Activated CD8-positive, alpha-beta T cell treated with anti-CD3 and anti-CD28 coated beads for 36 hours (primary cell): ENCODE measurements around the gene OS9. TPM values are rescaled to one million over a fixed set of nuclear protein-coding genes. Genes with fewer than 3 reads are reported as not detected.
"Not testable (repeated sequence)": the region's sequence is repeated elsewhere in the genome, so short reads cannot be mapped to it uniquely, and the experiment has no call there.

Experiments used
- ATAC-seq: fragments of 200-7000 bp; cut with Tn5 transposase; one replicate; pipeline ENCODE4 v1.10.0; 2021; ENCODE audit warnings: mild to moderate bottlenecking, moderate library complexity
- CTCF ChIA-PET: fragments of 350-600 bp; sonication (Branson Sonifier 250); formaldehyde crosslinking; loops from one replicate; lab custom pipeline; 2021; ENCODE audit warnings: antibody characterized with exemption; lab: Charles Lee
- POLR2A ChIA-PET: fragments of 350-600 bp; sonication (Branson Sonifier 250); formaldehyde crosslinking; loops from one replicate; lab custom pipeline; 2021; ENCODE audit warnings: antibody characterized with exemption; lab: Charles Lee
- DNase-seq: peaks from one replicate; pipeline ENCODE4 v3.0.0-alpha.2; 2020
- H3K27ac Mint-ChIP-seq: one replicate; pipeline ENCODE4 v1.8.0; 2021; ENCODE audit warnings: mild to moderate bottlenecking, mixed read lengths
- H3K27me3 Mint-ChIP-seq: one replicate; pipeline ENCODE4 v1.8.0; 2021; ENCODE audit warnings: mixed read lengths
- H3K36me3 Mint-ChIP-seq: one replicate; pipeline ENCODE4 v1.8.0; 2021; ENCODE audit warnings: low read depth, mixed read lengths
- H3K4me1 Mint-ChIP-seq: one replicate; pipeline ENCODE4 v1.8.0; 2021; ENCODE audit warnings: low read depth, mixed read lengths
- H3K4me3 Mint-ChIP-seq: one replicate; pipeline ENCODE4 v1.8.0; 2021; ENCODE audit warnings: mild to moderate bottlenecking, moderate library complexity, mixed read lengths
- H3K9me3 Mint-ChIP-seq: one replicate; pipeline ENCODE4 v1.8.0; 2021; ENCODE audit warnings: mixed read lengths
- CTCF ChIP-seq: fragments of 200-600 bp; IDR thresholded peaks from one replicate; pipeline ENCODE4 v1.8.0; 2022; ENCODE audit warnings: antibody characterized with exemption, mild to moderate bottlenecking
- intact Hi-C: fragments of 100-400 bp; cut with micrococcal nuclease; formaldehyde crosslinking; loops from one replicate; pipeline ENCODE4 v1.10.0; 2022
- total RNA-seq, 2 experiments: library from RNA; stranded (reverse); gene quantifications; one replicate each; pipeline ENCODE4 v1.2.3, GENCODE V29; 2021

The OS9 gene
- total RNA-seq, result 10 to 100 TPM; 53.0 to 56.3 TPM

DNA sequence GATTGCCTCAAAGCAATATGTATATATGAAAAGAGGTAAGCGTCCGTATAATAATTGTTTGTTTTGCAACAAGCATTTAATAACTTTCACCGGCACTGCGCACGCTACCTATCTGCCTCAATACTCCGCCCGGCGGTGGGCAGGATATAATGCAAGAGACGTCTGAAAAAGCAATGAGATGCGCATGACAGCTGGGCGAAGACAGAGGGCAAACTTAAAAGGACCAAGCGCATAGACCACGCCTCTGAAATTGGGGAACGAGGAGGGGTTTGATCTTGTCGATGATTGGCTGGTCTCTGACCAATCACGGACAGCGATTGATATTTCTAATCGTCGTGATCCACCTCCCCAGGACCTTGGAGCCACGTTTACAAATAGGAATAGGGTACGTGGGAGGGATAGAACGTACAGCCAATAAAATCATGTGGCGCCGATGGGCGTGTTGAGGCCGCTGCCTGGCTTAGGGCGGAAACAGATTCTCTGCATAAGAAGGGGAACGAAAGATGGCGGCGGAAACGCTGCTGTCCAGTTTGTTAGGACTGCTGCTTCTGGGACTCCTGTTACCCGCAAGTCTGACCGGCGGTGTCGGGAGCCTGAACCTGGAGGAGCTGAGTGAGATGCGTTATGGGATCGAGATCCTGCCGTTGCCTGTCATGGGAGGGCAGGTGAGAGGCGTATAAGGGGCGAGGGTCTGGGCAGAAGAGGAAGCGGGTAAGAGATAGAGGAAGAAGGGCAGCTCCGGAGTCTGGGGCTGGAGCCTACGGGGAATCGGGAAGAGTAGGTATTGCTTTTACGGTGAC is at the start of gene OS9:
Gene OS9, plus strand, starts transcription at position 474 of the 800 bp plus-strand sequence. Its CDS starts 30 bp downstream, at position 504.
- DNase-seq (peak; percentile 99), ATAC-seq (peak; percentile 96)
- POLR2A ChIA-PET, result interaction anchor here (0.6 to 1.8 kb wide), 9 partner anchors 11 to 352 kb away, joined by 3 to 4 read pairs (median 3); partner anchors contain the start of genes DCTN2 and DDIT3
- Mint-ChIP-seq H3K27ac (no peak within 1 kb of the TSS), H3K4me3 (no peak within 1 kb of the TSS), H3K9me3 (no peaks in the 10 kb centered on the region), H3K36me3 (peaks cover 12% of the 10 kb centered on the region), H3K4me1 (no peaks in the 10 kb centered on the region), H3K27me3 (peaks cover under 1% of the 10 kb centered on the region)
- peak; percentile 83 for TF ChIP-seq CTCF
- CTCF ChIA-PET, result interaction anchor here (0.6 to 3.0 kb wide), 20 partner anchors 10 to 235 kb away, joined by 3 to 24 read pairs (median 4); partner anchors contain the start of genes DCTN2 and GLI1
- intact Hi-C loops, result loop anchor here (5.0 kb wide), 2 partner anchors 67 to 112 kb away; no protein-coding TSS in a partner anchor

- H3K9me3 Mint-ChIP-seq, DNase-seq, ATAC-seq, H3K4me3 Mint-ChIP-seq, H3K27ac Mint-ChIP-seq, intact Hi-C loops, POLR2A ChIA-PET, H3K36me3 Mint-ChIP-seq, H3K4me1 Mint-ChIP-seq, H3K27me3 Mint-ChIP-seq: not testable (repeated sequence)
- CTCF ChIA-PET, result interaction anchor here (0.7 to 2.8 kb wide), 3 partner anchors 19 to 71 kb away, joined by 3 to 9 read pairs (median 4); no protein-coding TSS in a partner anchor
Observed at GRCh38 chr12:57645990-57646658, 47.8 kb upstream of the OS9 start.

GRCh38 chr12:57646659-57647049 is 47.3 kb upstream of the OS9 start:
- H3K27me3 Mint-ChIP-seq, H3K36me3 Mint-ChIP-seq, intact Hi-C loops, H3K9me3 Mint-ChIP-seq, H3K27ac Mint-ChIP-seq, ATAC-seq, DNase-seq, H3K4me1 Mint-ChIP-seq, POLR2A ChIA-PET, H3K4me3 Mint-ChIP-seq: not testable (repeated sequence)
- CTCF ChIA-PET, result interaction anchor here (0.7 to 1.1 kb wide), 2 partner anchors 26 to 71 kb away, joined by 3 to 4 read pairs; no protein-coding TSS in a partner anchor

GRCh38 chr12:57654042-57654441 is 39.9 kb upstream of the OS9 start:
- Mint-ChIP-seq H3K27ac (no peak overlapping the region), H3K4me3 (no peak overlapping the region), H3K27me3 (peaks cover 4% of the 10 kb centered on the region), H3K9me3 (peaks cover 3% of the 10 kb centered on the region), H3K4me1 (no peaks in the 10 kb centered on the region), H3K36me3 (no peaks in the 10 kb centered on the region)
- POLR2A ChIA-PET, result interaction anchor here (1.3 kb wide), 1 partner anchor 13 kb away, joined by 3 read pairs; no protein-coding TSS in a partner anchor
- intact Hi-C loops, result no loop called here
- TF ChIP-seq CTCF, result no peak
- DNase-seq (no peak), ATAC-seq (no peak)
- CTCF ChIA-PET, result interaction anchor here (1.3 kb wide), 1 partner anchor 12 kb away, joined by 5 read pairs; no protein-coding TSS in a partner anchor

- no peak for TF ChIP-seq CTCF
- POLR2A ChIA-PET, result interaction anchor here (0.6 kb wide), 1 partner anchor 96 kb away, joined by 4 read pairs; no protein-coding TSS in a partner anchor
- H3K9me3 Mint-ChIP-seq, result peaks cover 3% of the 10 kb centered on the region
Observed at GRCh38 chr12:57655541-57656240, 38.2 kb upstream of the OS9 start.

GRCh38 chr12:57656408-57656807 is 37.5 kb upstream of the OS9 start:
- H3K27me3 Mint-ChIP-seq, H3K27ac Mint-ChIP-seq, H3K9me3 Mint-ChIP-seq, intact Hi-C loops, H3K36me3 Mint-ChIP-seq, POLR2A ChIA-PET, H3K4me1 Mint-ChIP-seq, DNase-seq, ATAC-seq, H3K4me3 Mint-ChIP-seq: not testable (repeated sequence)
- CTCF ChIA-PET, result interaction anchor here (0.9 to 1.8 kb wide), 3 partner anchors 23 to 73 kb away, joined by 3 to 4 read pairs (median 3); no protein-coding TSS in a partner anchor

More at GRCh38 chr12:57655541-57656240, 38.2 kb upstream of the OS9 start:
- ATAC-seq (no peak), DNase-seq (no peak)
- H3K27me3 Mint-ChIP-seq, result peaks cover 7% of the 10 kb centered on the region
- no peak overlapping the region for H3K27ac Mint-ChIP-seq
- CTCF ChIA-PET, result interaction anchor here (1.1 kb wide), 1 partner anchor 73 kb away, joined by 4 read pairs; no protein-coding TSS in a partner anchor
- intact Hi-C loops, result no loop called here
- H3K4me1 Mint-ChIP-seq, result no peaks in the 10 kb centered on the region
- no peaks in the 10 kb centered on the region for H3K36me3 Mint-ChIP-seq
- H3K4me3 Mint-ChIP-seq, result no peak overlapping the region
